Measurements from ENCODE around the gene REP15. TPM values are rescaled to one million over a fixed set of nuclear protein-coding genes. Genes with fewer than 3 reads are reported as not detected.

Gene REP15
- 1 to 10 TPM; 1.2 to 2.5 (median 1.3) TPM for total RNA-seq

GRCh38 chr12:27696293-27696652, at the start of gene REP15:
TSS of gene REP15 (plus strand) at chr12:27696447. CDS start at chr12:27696563, 116 bp downstream.
- WGBS: 70% methylated on average over 5 of the region's 5 CpGs
- TF ChIP-seq POLR2AphosphoS5 (IDR thresholded peaks at IDR 0.05) (no peak), POLR2A (IDR thresholded peaks at IDR 0.05; ENCODE audit: low read depth) (no peak), CTCF (IDR thresholded peaks at IDR 0.05) (no peak), EP300 (IDR thresholded peaks at IDR 0.05) (no peak)
- Histone ChIP-seq H3K36me3 (peaks cover 18 to 61% (median 51%) of the 10 kb centered on the region in 4 donors), H3K4me3 (no peak within 1 kb of the TSS), H3K27ac (replicated peaks in 1 of 4) (no peak within 1 kb of the TSS), H3K27me3 (no peaks in the 10 kb centered on the region), H3K4me1 (no peaks in the 10 kb centered on the region), H3K9me3 (no peaks in the 10 kb centered on the region)
- DNase-seq (ENCODE audit: extremely low spot score): no peak
- intact Hi-C loops (cut with DNase I): no loop called here

GRCh38 chr12:27650011-27650410, 46.2 kb upstream of the REP15 start:
- WGBS: 100% methylated on average over 1 of the region's 1 CpG
- Histone ChIP-seq H3K4me3 (no peak overlapping the region), H3K9me3 (no peaks in the 10 kb centered on the region), H3K27ac (replicated peaks in 1 of 4) (no peak overlapping the region), H3K27me3 (no peaks in the 10 kb centered on the region), H3K4me1 (peaks cover 0 to under 1% (median under 1%) of the 10 kb centered on the region in 4 donors), H3K36me3 (peaks cover 0 to 50% (median 29%) of the 10 kb centered on the region in 4 donors)
- no peak for TF ChIP-seq CTCF (IDR thresholded peaks at IDR 0.05)
- no peak for TF ChIP-seq POLR2A (IDR thresholded peaks at IDR 0.05; ENCODE audit: low read depth)
- no peak for TF ChIP-seq EP300 (IDR thresholded peaks at IDR 0.05)
- no peak for TF ChIP-seq POLR2AphosphoS5 (IDR thresholded peaks at IDR 0.05)
- intact Hi-C loops (cut with DNase I): loop anchor here (5.0 kb wide), 1 partner anchor 213 kb away; no protein-coding TSS in a partner anchor
- DNase-seq (ENCODE audit: extremely low spot score): no peak

GRCh38 chr12:27651201-27651600, 45.0 kb upstream of the REP15 start:
- Histone ChIP-seq H3K4me1 (no peaks in the 10 kb centered on the region), H3K9me3 (no peaks in the 10 kb centered on the region), H3K4me3 (no peak overlapping the region), H3K27ac (replicated peaks in 1 of 4) (no peak overlapping the region), H3K27me3 (no peaks in the 10 kb centered on the region), H3K36me3 (peaks cover 0 to 54% (median 32%) of the 10 kb centered on the region in 4 donors)
- WGBS: 96% methylated on average over 1 of the region's 1 CpG
- intact Hi-C loops (cut with DNase I): loop anchor here (5.0 kb wide), 1 partner anchor 214 kb away; no protein-coding TSS in a partner anchor
- no peak for DNase-seq (ENCODE audit: extremely low spot score)
- no peak for TF ChIP-seq POLR2A (IDR thresholded peaks at IDR 0.05; ENCODE audit: low read depth)
- TF ChIP-seq CTCF (IDR thresholded peaks at IDR 0.05): no peak
- TF ChIP-seq POLR2AphosphoS5 (IDR thresholded peaks at IDR 0.05): no peak
- no peak for TF ChIP-seq EP300 (IDR thresholded peaks at IDR 0.05)

- H3K27ac ChIP-seq (replicated peaks in 1 of 4): no peak overlapping the region
- peaks cover under 1 to 61% (median 32%) of the 10 kb centered on the region in 4 donors for H3K36me3 ChIP-seq
- 41% methylated on average over 1 of the region's 1 CpG for WGBS
Observed at GRCh38 chr12:27652174-27652763, 44.0 kb upstream of the REP15 start.

More at GRCh38 chr12:27652174-27652763, 44.0 kb upstream of the REP15 start:
- no peaks in the 10 kb centered on the region for H3K27me3 ChIP-seq
- no peaks in the 10 kb centered on the region for H3K9me3 ChIP-seq
- H3K4me3 ChIP-seq: no peak overlapping the region
- no peak for DNase-seq (ENCODE audit: extremely low spot score)
- H3K4me1 ChIP-seq: no peaks in the 10 kb centered on the region
- intact Hi-C loops (cut with DNase I): loop anchor here (5.0 kb wide), 1 partner anchor 215 kb away; no protein-coding TSS in a partner anchor
- TF ChIP-seq POLR2A (IDR thresholded peaks at IDR 0.05; ENCODE audit: low read depth) (no peak), EP300 (IDR thresholded peaks at IDR 0.05) (no peak), CTCF (IDR thresholded peaks at IDR 0.05) (peak; percentile 80 to 90 (median 82)), POLR2AphosphoS5 (IDR thresholded peaks at IDR 0.05) (no peak)
